SH-SY5Y (cell line): ENCODE data around the gene SRMS.

Experiments used
- GATA2 ChIP-seq: IDR thresholded peaks from 2 replicates; pipeline ENCODE4 v1.6.1; 2011; ENCODE audit warnings: mild to moderate bottlenecking, low read depth, low read length
- GATA3 ChIP-seq: IDR thresholded peaks from 2 replicates; pipeline ENCODE4 v1.6.1; 2011; ENCODE audit warnings: low read depth, mild to moderate bottlenecking, low read length, moderate library complexity

- TF ChIP-seq GATA2 = no peak
- no peak for TF ChIP-seq GATA3
These were observed 13.5 kb upstream of the SRMS start for GRCh38 chr20:63560856-63561609.
